IPS-NIHi7 (cell line): ENCODE results near the gene FRMD8.
A peak's percentile ranks its signal among the peaks of the same experiment; 100 is the strongest.

Experiments
- DNase-seq: peaks from one replicate; pipeline ENCODE4 v3.0.0; 2012; ENCODE audit warnings: mixed read lengths; ENCODE audit errors: extremely low spot score

Gene FRMD8

GRCh38 chr11:65414776-65415498 is 28.5 kb downstream of the FRMD8 start:
- DNase-seq = no peak

- DNase-seq = no peak
Measured at GRCh38 chr11:65415499-65416340, 29.3 kb downstream of the FRMD8 start.

- DNase-seq = peak; percentile 95
Measured at GRCh38 chr11:65416341-65416824, 29.9 kb downstream of the FRMD8 start.

- no peak for DNase-seq
Measured at GRCh38 chr11:65416841-65417701, 30.6 kb downstream of the FRMD8 start.

- no peak for DNase-seq
Measured at GRCh38 chr11:65417702-65418430, 31.4 kb downstream of the FRMD8 start.

GRCh38 chr11:65418431-65418680 is 31.9 kb downstream of the FRMD8 start:
- no peak for DNase-seq

GRCh38 chr11:65418681-65419459 is 32.4 kb downstream of the FRMD8 start:
- DNase-seq = peak; percentile 84

GRCh38 chr11:65419460-65419771 is 33.0 kb downstream of the FRMD8 start:
- no peak for DNase-seq

GRCh38 chr11:65419772-65420481 is 33.5 kb downstream of the FRMD8 start:
- DNase-seq = no peak

GRCh38 chr11:65420506-65420905 is 34.1 kb downstream of the FRMD8 start:
- no peak for DNase-seq

GRCh38 chr11:65420979-65421793 is 34.7 kb downstream of the FRMD8 start:
- DNase-seq = no peak

GRCh38 chr11:65421794-65422632 is 35.6 kb downstream of the FRMD8 start:
- DNase-seq = peak; percentile 79

GRCh38 chr11:65422633-65423515 is 36.4 kb downstream of the FRMD8 start, which contains the start of gene NEAT1:
NEAT1 (plus strand) TSS chr11:65422798.
- peak; percentile 60 for DNase-seq

GRCh38 chr11:65423516-65424204 is 37.2 kb downstream of the FRMD8 start:
- no peak for DNase-seq

GRCh38 chr11:65424205-65425104 is 38.0 kb downstream of the FRMD8 start:
- no peak for DNase-seq
